ENCODE data around the gene IL7R.
"Not testable (repeated sequence)": the region's sequence is repeated elsewhere in the genome, so short reads cannot be mapped to it uniquely, and the experiment has no call there.

The IL7R gene

GRCh38 chr5:35823347-35824098, 33.2 kb upstream of the IL7R start:
- DNase-seq (ENCODE audit: low spot score in 2 of 2) (no peak), ATAC-seq (replicated peaks; ENCODE audit: extremely low read depth, poor library complexity, severe bottlenecking) (peak; percentile 23)
- H3K27ac Mint-ChIP-seq (ENCODE audit: low read depth) = peak overlapping the region; percentile 70
- peaks cover 5% of the 10 kb centered on the region for H3K9me3 Mint-ChIP-seq
- peaks cover 74% of the 10 kb centered on the region for H3K4me1 Mint-ChIP-seq
- H3K4me3 Mint-ChIP-seq = peak overlapping the region; percentile 64
- H3K27me3 Mint-ChIP-seq = no peaks in the 10 kb centered on the region
- H3K36me3 Mint-ChIP-seq (ENCODE audit: insufficient read depth) = peaks cover 11% of the 10 kb centered on the region

- ATAC-seq (replicated peaks; ENCODE audit: extremely low read depth, poor library complexity, severe bottlenecking) = no peak
- DNase-seq (ENCODE audit: low spot score in 2 of 2) = no peak
- peaks cover 3% of the 10 kb centered on the region for H3K36me3 Mint-ChIP-seq (ENCODE audit: insufficient read depth)
- H3K9me3 Mint-ChIP-seq = no peaks in the 10 kb centered on the region
- no peaks in the 10 kb centered on the region for H3K27me3 Mint-ChIP-seq
- H3K27ac Mint-ChIP-seq (ENCODE audit: low read depth) = peak overlapping the region; percentile 41
- H3K4me1 Mint-ChIP-seq = peaks cover 61% of the 10 kb centered on the region
- peak overlapping the region; percentile 1 for H3K4me3 Mint-ChIP-seq
Measured at GRCh38 chr5:35826056-35826455, 30.6 kb upstream of the IL7R start.

GRCh38 chr5:35826554-35826953, 30.1 kb upstream of the IL7R start:
- H3K4me3 Mint-ChIP-seq = peak overlapping the region; percentile 1
- ATAC-seq (replicated peaks; ENCODE audit: extremely low read depth, poor library complexity, severe bottlenecking) = no peak
- peaks cover 62% of the 10 kb centered on the region for H3K4me1 Mint-ChIP-seq
- peak overlapping the region; percentile 41 for H3K27ac Mint-ChIP-seq (ENCODE audit: low read depth)
- no peak for DNase-seq (ENCODE audit: low spot score in 2 of 2)
- H3K9me3 Mint-ChIP-seq = no peaks in the 10 kb centered on the region
- no peaks in the 10 kb centered on the region for H3K27me3 Mint-ChIP-seq
- H3K36me3 Mint-ChIP-seq (ENCODE audit: insufficient read depth) = peaks cover 2% of the 10 kb centered on the region

GRCh38 chr5:35828082-35828598, 28.6 kb upstream of the IL7R start:
- H3K36me3 Mint-ChIP-seq (ENCODE audit: insufficient read depth) = no peaks in the 10 kb centered on the region
- ATAC-seq (replicated peaks; ENCODE audit: extremely low read depth, poor library complexity, severe bottlenecking) = no peak
- H3K27me3 Mint-ChIP-seq = no peaks in the 10 kb centered on the region
- no peaks in the 10 kb centered on the region for H3K9me3 Mint-ChIP-seq
- H3K4me3 Mint-ChIP-seq = no peak overlapping the region
- H3K4me1 Mint-ChIP-seq = peaks cover 60% of the 10 kb centered on the region
- no peak for DNase-seq (ENCODE audit: low spot score in 2 of 2)
- H3K27ac Mint-ChIP-seq (ENCODE audit: low read depth) = no peak overlapping the region

- ATAC-seq (replicated peaks; ENCODE audit: extremely low read depth, poor library complexity, severe bottlenecking) = peak; percentile 81
- peak overlapping the region; percentile 36 for H3K27ac Mint-ChIP-seq (ENCODE audit: low read depth)
Measured at GRCh38 chr5:35830587-35830986, 26.1 kb upstream of the IL7R start.

GRCh38 chr5:35832762-35833161, 23.9 kb upstream of the IL7R start:
- no peaks in the 10 kb centered on the region for H3K9me3 Mint-ChIP-seq
- no peak overlapping the region for H3K4me3 Mint-ChIP-seq
- H3K4me1 Mint-ChIP-seq = peaks cover 60% of the 10 kb centered on the region
- H3K27me3 Mint-ChIP-seq = no peaks in the 10 kb centered on the region
- DNase-seq (ENCODE audit: low spot score in 2 of 2) (no peak), ATAC-seq (replicated peaks; ENCODE audit: extremely low read depth, poor library complexity, severe bottlenecking) (no peak)
- peak overlapping the region; percentile 83 for H3K27ac Mint-ChIP-seq (ENCODE audit: low read depth)
- no peaks in the 10 kb centered on the region for H3K36me3 Mint-ChIP-seq (ENCODE audit: insufficient read depth)

More at GRCh38 chr5:35830587-35830986, 26.1 kb upstream of the IL7R start:
- H3K27me3 Mint-ChIP-seq = no peaks in the 10 kb centered on the region
- H3K9me3 Mint-ChIP-seq = no peaks in the 10 kb centered on the region
- no peak for DNase-seq (ENCODE audit: low spot score in 2 of 2)
- peaks cover 67% of the 10 kb centered on the region for H3K4me1 Mint-ChIP-seq
- no peaks in the 10 kb centered on the region for H3K36me3 Mint-ChIP-seq (ENCODE audit: insufficient read depth)
- H3K4me3 Mint-ChIP-seq = peak overlapping the region; percentile 23

GRCh38 chr5:35833224-35833623, 23.5 kb upstream of the IL7R start:
- Mint-ChIP-seq H3K4me1 (peaks cover 58% of the 10 kb centered on the region), H3K4me3 (peak overlapping the region; percentile 62), H3K27me3 (no peaks in the 10 kb centered on the region), H3K27ac (ENCODE audit: low read depth) (peak overlapping the region; percentile 83), H3K36me3 (ENCODE audit: insufficient read depth) (no peaks in the 10 kb centered on the region), H3K9me3 (no peaks in the 10 kb centered on the region)
- DNase-seq (ENCODE audit: low spot score in 2 of 2) (no peak), ATAC-seq (replicated peaks; ENCODE audit: extremely low read depth, poor library complexity, severe bottlenecking) (no peak)

GRCh38 chr5:35835796-35836742, 20.6 kb upstream of the IL7R start:
- DNase-seq (ENCODE audit: low spot score in 2 of 2) = no peak
- Mint-ChIP-seq H3K4me3 (no peak overlapping the region), H3K9me3 (no peaks in the 10 kb centered on the region), H3K27ac (ENCODE audit: low read depth) (peak overlapping the region; percentile 6), H3K4me1 (peaks cover 61% of the 10 kb centered on the region), H3K36me3 (ENCODE audit: insufficient read depth) (no peaks in the 10 kb centered on the region), H3K27me3 (no peaks in the 10 kb centered on the region)
- no peak for ATAC-seq (replicated peaks; ENCODE audit: extremely low read depth, poor library complexity, severe bottlenecking)

GRCh38 chr5:35838370-35839042, 18.2 kb upstream of the IL7R start:
- H3K36me3 Mint-ChIP-seq (ENCODE audit: insufficient read depth) = no peaks in the 10 kb centered on the region
- H3K4me3 Mint-ChIP-seq = peak overlapping the region; percentile 33
- no peak for ATAC-seq (replicated peaks; ENCODE audit: extremely low read depth, poor library complexity, severe bottlenecking)
- no peaks in the 10 kb centered on the region for H3K27me3 Mint-ChIP-seq
- peaks cover 38% of the 10 kb centered on the region for H3K4me1 Mint-ChIP-seq
- no peaks in the 10 kb centered on the region for H3K9me3 Mint-ChIP-seq
- DNase-seq (ENCODE audit: low spot score in 2 of 2) = no peak
- peak overlapping the region; percentile 45 for H3K27ac Mint-ChIP-seq (ENCODE audit: low read depth)

- ATAC-seq (replicated peaks; ENCODE audit: extremely low read depth, poor library complexity, severe bottlenecking) (no peak), DNase-seq (ENCODE audit: low spot score in 2 of 2) (no peak)
- H3K4me1 Mint-ChIP-seq = peaks cover 12% of the 10 kb centered on the region
- H3K4me3 Mint-ChIP-seq = no peak overlapping the region
- H3K36me3 Mint-ChIP-seq (ENCODE audit: insufficient read depth) = no peaks in the 10 kb centered on the region
- H3K27me3 Mint-ChIP-seq = no peaks in the 10 kb centered on the region
- no peaks in the 10 kb centered on the region for H3K9me3 Mint-ChIP-seq
- H3K27ac Mint-ChIP-seq (ENCODE audit: low read depth) = no peak overlapping the region
Measured at GRCh38 chr5:35842856-35843255, 13.8 kb upstream of the IL7R start.

GRCh38 chr5:35845508-35845907, 11.2 kb upstream of the IL7R start:
- H3K27ac Mint-ChIP-seq (ENCODE audit: low read depth); ATAC-seq (replicated peaks; ENCODE audit: extremely low read depth, poor library complexity, severe bottlenecking); H3K4me1 Mint-ChIP-seq; H3K4me3 Mint-ChIP-seq; H3K9me3 Mint-ChIP-seq; H3K27me3 Mint-ChIP-seq; DNase-seq (ENCODE audit: low spot score in 2 of 2); H3K36me3 Mint-ChIP-seq (ENCODE audit: insufficient read depth): not testable (repeated sequence)

GRCh38 chr5:35847491-35847890, 9.2 kb upstream of the IL7R start:
- no peak overlapping the region for H3K4me3 Mint-ChIP-seq
- H3K27ac Mint-ChIP-seq (ENCODE audit: low read depth) = no peak overlapping the region
- DNase-seq (ENCODE audit: low spot score in 2 of 2) (no peak), ATAC-seq (replicated peaks; ENCODE audit: extremely low read depth, poor library complexity, severe bottlenecking) (no peak)
- peaks cover 3% of the 10 kb centered on the region for H3K36me3 Mint-ChIP-seq (ENCODE audit: insufficient read depth)
- no peaks in the 10 kb centered on the region for H3K9me3 Mint-ChIP-seq
- no peaks in the 10 kb centered on the region for H3K27me3 Mint-ChIP-seq
- peaks cover 12% of the 10 kb centered on the region for H3K4me1 Mint-ChIP-seq

Measured in central memory CD8-positive, alpha-beta T cell (primary cell).